Measurements from ENCODE around the gene TSHZ2. TPM values are rescaled to one million over a fixed set of nuclear protein-coding genes. Genes with fewer than 3 reads are reported as not detected.

The TSHZ2 gene
- total and polyA plus RNA-seq, 2 donors (not counting 1 experiment from before 2014, with no cell fraction given) = 1.00 to 5.7 TPM

GRCh38 chr20:53159160-53159559 lies 187.0 kb downstream of the TSHZ2 start:
- ChIA-PET CTCF (no interaction called here), POLR2A (no interaction called here)
- TF ChIP-seq EZH2 (IDR thresholded peaks at IDR 0.05; ENCODE audit: borderline replicate concordance, insufficient read depth, low read depth, low read length, poor library complexity, severe bottlenecking) (no peak), CTCF (IDR thresholded peaks at IDR 0.05) (no peak)
- H3K4me1 ChIP-seq (ENCODE audit: control insufficient read depth in 2 of 2, insufficient read depth in 2 of 2, low read length in 2 of 2) = peaks cover 3 to 19% of the 10 kb centered on the region in 2 donors
- H3K27me3 ChIP-seq (replicated peaks in 1 of 4; ENCODE audit: control extremely low read depth in 1 of 4, control insufficient read depth in 3 of 4, insufficient read depth in 4 of 4, low read length in 3 of 4) = no peaks in the 10 kb centered on the region
- H3K4me3 ChIP-seq (ENCODE audit: control extremely low read depth in 1 of 5, extremely low read depth in 1 of 5, insufficient read depth in 1 of 5, low read depth in 2 of 5, low read length in 4 of 5) = no peak overlapping the region
- Mint-ChIP-seq H3K4me1 (peaks cover 40% of the 10 kb centered on the region), H3K4me3 (no peak overlapping the region), H3K9me3 (ENCODE audit: insufficient read depth) (peaks cover 6% of the 10 kb centered on the region), H3K27me3 (peaks cover 5% of the 10 kb centered on the region), H3K27ac (no peak overlapping the region)
- peaks cover 0 to 11% (median 0%) of the 10 kb centered on the region in 3 donors for H3K9me3 ChIP-seq (ENCODE audit: control extremely low read depth in 1 of 3, control insufficient read depth in 2 of 3, insufficient read depth in 1 of 3, low read length in 2 of 3)
- no peaks in the 10 kb centered on the region for H3K79me2 ChIP-seq (ENCODE audit: control insufficient read depth, insufficient read depth, low read length)
- H3K4me2 ChIP-seq (replicated peaks; ENCODE audit: low read depth, low read length, poor library complexity, severe bottlenecking) = no peak overlapping the region
- no peak overlapping the region for H3K27ac ChIP-seq (ENCODE audit: low read length in 2 of 2)
- no peak overlapping the region for H3K9ac ChIP-seq (ENCODE audit: low read length)
- H4K20me1 ChIP-seq (ENCODE audit: control insufficient read depth, insufficient read depth, low read length, poor library complexity, severe bottlenecking) = no peaks in the 10 kb centered on the region
- no peak overlapping the region for H2AFZ ChIP-seq (ENCODE audit: insufficient read depth, low read depth, low read length, poor library complexity, severe bottlenecking)
- DNase-seq (no peak), ATAC-seq (ENCODE audit: low read depth) (no peak)
- 100% methylated on average over 1 of the region's 1 CpG for WGBS (ENCODE audit: insufficient coverage)
- intact Hi-C loops (cut with micrococcal nuclease) = loop anchor here (5.0 to 10.0 kb wide), 2 partner anchors 154 to 783 kb away; no protein-coding TSS in a partner anchor
- no peaks in the 10 kb centered on the region for H3K36me3 ChIP-seq (replicated peaks in 1 of 2; ENCODE audit: control extremely low read depth in 1 of 2, control insufficient read depth in 1 of 2, extremely low read depth in 1 of 2, insufficient read depth in 2 of 2, low read length in 1 of 2)

- Histone ChIP-seq H3K27me3 (replicated peaks in 1 of 4; ENCODE audit: control extremely low read depth in 1 of 4, control insufficient read depth in 3 of 4, insufficient read depth in 4 of 4, low read length in 3 of 4) (peaks cover 0 to 5% (median 0%) of the 10 kb centered on the region in 4 experiments), H3K9me3 (ENCODE audit: control extremely low read depth in 1 of 3, control insufficient read depth in 2 of 3, insufficient read depth in 1 of 3, low read length in 2 of 3) (peaks cover 0 to 11% (median 0%) of the 10 kb centered on the region in 3 donors), H2AFZ (ENCODE audit: insufficient read depth, low read depth, low read length, poor library complexity, severe bottlenecking) (no peak overlapping the region), H3K4me3 (ENCODE audit: control extremely low read depth in 1 of 5, extremely low read depth in 1 of 5, insufficient read depth in 1 of 5, low read depth in 2 of 5, low read length in 4 of 5) (no peak overlapping the region), H4K20me1 (ENCODE audit: control insufficient read depth, insufficient read depth, low read length, poor library complexity, severe bottlenecking) (no peaks in the 10 kb centered on the region), H3K4me1 (ENCODE audit: control insufficient read depth in 2 of 2, insufficient read depth in 2 of 2, low read length in 2 of 2) (peaks cover 3 to 19% of the 10 kb centered on the region in 2 donors), H3K9ac (ENCODE audit: low read length) (no peak overlapping the region), H3K4me2 (replicated peaks; ENCODE audit: low read depth, low read length, poor library complexity, severe bottlenecking) (no peak overlapping the region), H3K79me2 (ENCODE audit: control insufficient read depth, insufficient read depth, low read length) (no peaks in the 10 kb centered on the region), H3K36me3 (replicated peaks in 1 of 2; ENCODE audit: control extremely low read depth in 1 of 2, control insufficient read depth in 1 of 2, extremely low read depth in 1 of 2, insufficient read depth in 2 of 2, low read length in 1 of 2) (no peaks in the 10 kb centered on the region), H3K27ac (ENCODE audit: low read length in 2 of 2) (no peak overlapping the region)
- ATAC-seq (ENCODE audit: low read depth) (no peak), DNase-seq (no peak)
- intact Hi-C loops (cut with micrococcal nuclease) = no loop called here
- WGBS (ENCODE audit: insufficient coverage) = 100% methylated on average over 2 of the region's 3 CpGs
- H3K9me3 Mint-ChIP-seq (ENCODE audit: insufficient read depth) = peaks cover 6% of the 10 kb centered on the region
- H3K4me1 Mint-ChIP-seq = peaks cover 34% of the 10 kb centered on the region
- peaks cover 3% of the 10 kb centered on the region for H3K27me3 Mint-ChIP-seq
- peak overlapping the region; percentile 28 for H3K27ac Mint-ChIP-seq
- TF ChIP-seq CTCF (IDR thresholded peaks at IDR 0.05) (no peak), EZH2 (IDR thresholded peaks at IDR 0.05; ENCODE audit: borderline replicate concordance, insufficient read depth, low read depth, low read length, poor library complexity, severe bottlenecking) (no peak)
- ChIA-PET POLR2A (interaction anchor here (1.0 kb wide), 1 partner anchor 122 kb away, joined by 6 read pairs; no protein-coding TSS in a partner anchor), CTCF (interaction anchor here (1.0 kb wide), 1 partner anchor 38 kb away, joined by 3 read pairs; no protein-coding TSS in a partner anchor)
- H3K4me3 Mint-ChIP-seq = no peak overlapping the region
Observed at GRCh38 chr20:53161073-53161472, 188.9 kb downstream of the TSHZ2 start.
